ENCODE measurements around the gene DGKZ.
A peak's percentile ranks its signal among the peaks of the same experiment; 100 is the strongest.
"Not testable (repeated sequence)": the region's sequence is repeated elsewhere in the genome, so short reads cannot be mapped to it uniquely, and the experiment has no call there.

The DGKZ gene

DNA sequence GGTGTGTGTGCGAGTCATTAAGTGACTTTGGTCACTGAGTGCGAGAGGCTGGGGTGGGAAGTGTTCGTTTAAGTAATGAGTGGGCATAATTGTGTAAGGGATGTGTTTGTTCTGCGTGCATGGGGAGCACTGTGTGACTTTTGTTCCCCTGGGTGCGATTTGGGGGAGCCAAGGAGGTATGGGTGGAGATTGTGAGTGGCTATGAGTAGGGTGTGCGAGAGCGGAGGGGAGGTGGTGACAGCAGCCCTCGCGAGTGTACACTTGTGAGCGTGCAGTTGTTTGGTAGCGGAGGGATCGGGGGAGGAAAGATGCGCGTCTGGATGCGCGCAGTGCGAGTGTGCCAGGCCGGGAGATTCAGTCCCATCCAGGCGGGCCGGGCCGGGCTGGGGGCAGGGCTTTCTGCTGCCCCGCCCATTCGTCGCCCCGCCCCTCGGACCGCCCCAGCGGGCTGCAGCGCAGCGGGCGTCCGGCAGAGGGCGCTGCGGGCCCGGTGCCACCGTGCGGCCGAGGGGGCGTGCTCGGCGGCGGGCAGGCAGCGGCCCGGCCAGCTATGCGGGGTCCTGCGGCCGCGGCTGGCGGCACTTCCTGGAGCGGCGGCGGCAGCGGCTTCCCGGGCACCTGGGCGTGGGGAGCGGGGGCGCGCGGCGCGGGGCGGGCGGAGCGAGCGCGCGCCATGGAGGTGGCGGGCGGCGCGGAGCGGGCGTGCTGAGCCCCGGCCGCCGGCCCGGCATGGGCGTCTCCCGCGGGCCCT, at the start of gene DGKZ:
DGKZ (plus strand) TSS at position 578 of the 751 bp plus-strand sequence. CDS start 197 bp downstream, outside the sequence.
- Histone ChIP-seq H3K27ac (peak within 1 kb of the TSS; percentile 59 to 93 (median 84)), H3K4me3 (peak within 1 kb of the TSS; percentile 58 to 92 (median 82))

DNA sequence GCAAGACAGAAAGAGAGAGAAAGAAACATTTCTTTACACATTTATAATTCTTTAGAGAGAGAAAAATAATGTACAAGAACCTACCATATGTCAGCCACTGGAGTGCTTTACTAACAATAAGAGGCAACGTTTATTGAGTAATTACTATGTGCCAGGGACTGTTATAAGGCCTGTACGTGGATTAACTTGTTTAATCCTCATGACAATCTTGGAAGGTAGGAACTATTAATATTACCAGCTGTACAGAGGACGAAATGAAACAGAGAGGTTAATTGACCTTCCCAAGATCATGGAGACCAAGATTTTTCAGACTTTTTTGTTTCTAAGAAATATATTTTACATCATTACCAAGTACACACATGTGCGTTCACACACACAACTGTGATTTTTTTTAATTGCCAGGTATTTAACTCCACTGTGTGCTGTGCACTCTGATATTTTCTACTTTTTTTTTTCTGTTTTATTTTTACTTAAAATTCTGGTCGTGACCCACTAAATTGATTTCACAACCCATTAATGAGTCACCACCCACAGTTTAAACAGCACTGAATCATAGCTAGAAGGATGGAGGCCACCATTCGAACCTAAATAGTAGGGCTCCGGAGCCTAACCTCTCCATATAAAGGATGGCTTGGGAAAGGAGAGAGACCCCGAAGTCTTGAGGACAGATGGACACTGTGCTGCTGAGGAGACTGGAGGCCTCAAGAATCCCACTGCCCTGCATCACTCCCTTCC, 48.4 kb upstream of the DGKZ start:
- Histone ChIP-seq H3K27ac (peak overlapping the region in 2 of 21 experiments; percentile 12 to 61), H3K4me3 (no peak overlapping the region)

GRCh38 chr11:46299451-46299961, 47.8 kb upstream of the DGKZ start:
- Histone ChIP-seq H3K27ac (peak overlapping the region in 1 of 21 experiments; percentile 61), H3K4me3 (no peak overlapping the region)

DNA sequence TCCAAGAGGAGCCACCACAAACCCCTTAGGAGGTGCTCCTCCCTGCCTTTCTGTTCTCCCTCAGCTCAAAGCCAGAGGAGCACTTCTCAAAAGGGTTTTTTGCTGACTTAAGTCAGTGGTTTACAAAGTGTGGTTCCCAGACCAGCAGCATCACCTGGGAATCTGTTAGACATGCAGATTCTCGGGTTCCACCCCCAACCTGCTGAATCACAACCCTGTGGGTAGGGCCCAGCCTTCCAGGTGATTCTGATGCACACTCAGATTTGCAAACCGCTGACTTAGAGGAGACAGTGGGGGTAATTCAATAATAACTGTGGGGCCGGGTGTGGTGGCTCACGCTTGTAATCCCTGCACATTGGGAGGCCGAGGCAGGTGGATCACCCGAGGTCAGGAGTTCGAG, 47.0 kb upstream of the DGKZ start:
- peak overlapping the region in 1 of 21 experiments; percentile 61 for H3K27ac ChIP-seq
- no peak overlapping the region for H3K4me3 ChIP-seq

DNA sequence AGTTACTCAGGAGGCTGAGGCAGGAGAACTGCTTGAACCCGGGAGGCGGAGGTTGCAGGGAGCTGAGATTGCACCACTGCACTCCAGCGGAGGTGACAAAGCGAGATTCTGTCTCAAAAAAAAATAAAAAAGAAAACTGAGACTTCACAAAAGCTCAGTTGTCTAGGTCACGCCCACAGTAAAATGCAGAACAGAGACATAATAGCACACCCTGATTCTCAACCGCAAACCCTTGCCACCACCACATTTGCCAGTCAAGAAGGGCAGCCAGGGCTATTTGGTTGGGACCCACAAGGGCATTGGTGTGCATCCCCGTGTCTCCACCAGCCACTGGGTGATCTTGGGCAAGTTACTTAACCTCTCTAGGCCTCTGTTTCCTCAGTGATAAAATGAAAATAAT, 44.4 kb upstream of the DGKZ start:
- H3K27ac ChIP-seq = no peak overlapping the region
- no peak overlapping the region for H3K4me3 ChIP-seq

GRCh38 chr11:46304036-46304435, 43.2 kb upstream of the DGKZ start:
- not testable (repeated sequence) for H3K4me3 ChIP-seq, H3K27ac ChIP-seq

DNA sequence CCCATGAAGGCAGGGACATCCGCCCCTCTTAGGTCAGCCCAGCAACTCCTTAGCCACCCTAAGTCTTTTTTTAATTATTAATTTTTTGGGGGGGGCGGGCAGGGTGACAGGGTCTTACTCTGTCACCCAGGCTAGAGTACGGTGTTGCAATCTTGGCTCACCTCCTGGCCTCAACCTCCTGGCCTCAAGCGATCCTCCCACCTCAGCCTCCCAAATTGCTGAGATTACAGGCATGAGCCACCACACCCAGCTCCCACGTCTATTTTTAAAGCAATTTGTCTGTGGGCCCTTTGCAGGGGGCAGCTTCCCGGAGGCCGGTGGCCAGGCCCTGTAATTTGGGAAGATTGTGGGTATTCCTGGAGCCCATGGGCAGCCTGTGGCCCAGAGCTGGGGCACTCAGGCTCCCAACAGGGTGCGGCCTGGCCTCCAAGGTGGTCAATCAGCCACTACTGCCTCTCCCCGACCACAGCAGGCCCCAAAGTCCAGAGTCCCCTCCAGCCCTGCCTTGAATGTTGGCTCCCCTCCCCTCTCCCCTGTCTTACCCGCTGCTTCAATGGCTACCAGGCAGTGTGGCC, 42.6 kb upstream of the DGKZ start:
- no peak overlapping the region for H3K4me3 ChIP-seq
- H3K27ac ChIP-seq = no peak overlapping the region

DNA sequence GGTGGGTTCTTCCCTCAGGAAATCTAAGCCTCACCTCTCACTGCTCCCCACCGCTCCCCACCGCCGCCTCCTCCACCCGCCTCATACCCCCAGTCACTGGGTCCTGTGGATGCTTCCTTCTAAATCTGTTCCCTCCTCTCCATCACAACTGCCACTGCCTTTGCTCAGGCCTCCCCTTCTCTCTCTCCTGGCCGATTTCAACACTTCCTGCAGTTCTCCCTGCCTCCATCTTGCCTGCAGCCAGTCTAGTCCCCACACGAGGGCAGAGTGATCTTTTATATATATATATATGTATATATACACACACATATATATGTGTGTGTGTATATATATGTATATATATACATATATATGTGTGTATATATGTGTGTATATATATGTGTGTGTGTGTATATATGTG, 42.0 kb upstream of the DGKZ start:
- H3K27ac ChIP-seq = no peak overlapping the region
- H3K4me3 ChIP-seq = no peak overlapping the region

- H3K4me3 ChIP-seq = no peak overlapping the region
- no peak overlapping the region for H3K27ac ChIP-seq
These were observed 40.9 kb upstream of the DGKZ start for GRCh38 chr11:46306296-46306853.

- Histone ChIP-seq H3K4me3 (no peak overlapping the region), H3K27ac (no peak overlapping the region)
These were observed 39.9 kb upstream of the DGKZ start for GRCh38 chr11:46307369-46307768.

GRCh38 chr11:46307785-46308341, 39.4 kb upstream of the DGKZ start:
- no peak overlapping the region for H3K27ac ChIP-seq

GRCh38 chr11:46308631-46309419, 38.4 kb upstream of the DGKZ start:
- Histone ChIP-seq H3K27ac (no peak overlapping the region), H3K4me3 (no peak overlapping the region)

More at GRCh38 chr11:46307785-46308341, 39.4 kb upstream of the DGKZ start:
- H3K4me3 ChIP-seq = no peak overlapping the region

DNA sequence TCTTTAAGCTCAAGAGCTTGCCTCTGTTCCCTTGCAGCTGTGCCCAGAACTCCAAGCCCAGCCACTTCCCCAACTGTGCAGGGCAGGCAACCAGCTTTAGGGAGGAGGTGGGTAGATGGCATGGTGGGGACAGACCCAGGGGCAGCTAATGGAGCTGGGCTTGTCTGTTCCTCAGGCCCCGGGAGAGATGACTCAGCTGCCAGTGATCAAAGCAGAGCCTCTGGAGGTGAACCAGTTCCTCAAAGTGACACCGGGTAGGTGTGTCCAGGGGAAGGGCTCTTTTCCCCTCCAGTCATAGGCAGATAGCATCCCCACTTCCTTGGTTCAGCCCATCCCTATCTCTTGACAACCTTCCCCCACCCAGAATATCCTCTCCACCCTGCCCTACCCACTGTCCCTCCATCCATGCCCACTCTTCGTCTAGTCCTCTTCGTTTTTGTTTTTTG, 37.4 kb upstream of the DGKZ start:
- Histone ChIP-seq H3K27ac (no peak overlapping the region), H3K4me3 (no peak overlapping the region)

GRCh38 chr11:46315033-46315738, 32.1 kb upstream of the DGKZ start:
- Histone ChIP-seq H3K27ac (no peak overlapping the region), H3K4me3 (no peak overlapping the region)

DNA sequence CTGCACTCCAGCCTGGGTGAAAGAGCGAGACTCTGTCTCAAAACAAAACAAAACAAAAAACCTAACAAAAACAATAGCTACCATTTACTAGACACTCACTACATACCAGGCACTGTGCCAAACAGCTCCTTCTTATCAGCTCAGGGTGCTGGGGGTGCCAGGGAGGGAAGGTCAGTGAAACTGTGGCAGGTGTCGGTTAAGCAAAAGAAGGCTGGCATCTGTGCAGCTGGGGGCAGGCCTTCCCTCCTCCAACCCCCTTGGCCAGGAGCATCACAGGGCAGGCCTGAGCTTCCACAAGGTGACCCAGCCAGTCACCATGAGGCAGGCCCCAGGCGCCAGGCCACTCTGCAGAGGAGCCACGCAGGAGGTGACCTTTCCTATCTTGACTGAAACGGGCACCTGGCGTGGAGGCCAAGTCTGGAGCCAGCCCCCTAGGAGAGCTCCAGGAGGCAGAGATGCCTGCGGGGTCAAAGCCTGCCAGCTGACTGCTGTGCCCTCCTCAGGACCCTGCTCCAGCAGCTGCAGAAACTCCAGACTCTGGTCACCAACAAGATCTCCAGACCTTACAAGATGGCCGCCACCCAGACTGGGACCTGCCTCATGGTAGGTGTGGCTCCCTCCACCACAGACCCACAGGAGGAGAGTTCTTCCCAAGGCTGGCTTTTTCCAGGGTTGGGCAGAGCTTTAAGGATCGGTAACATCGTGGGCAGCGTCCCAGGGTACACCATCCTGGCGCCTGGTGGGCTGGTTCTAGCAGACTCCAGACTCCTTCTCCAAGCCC, 31.3 kb upstream of the DGKZ start:
- H3K4me3 ChIP-seq = no peak overlapping the region
- H3K27ac ChIP-seq = no peak overlapping the region

DNA sequence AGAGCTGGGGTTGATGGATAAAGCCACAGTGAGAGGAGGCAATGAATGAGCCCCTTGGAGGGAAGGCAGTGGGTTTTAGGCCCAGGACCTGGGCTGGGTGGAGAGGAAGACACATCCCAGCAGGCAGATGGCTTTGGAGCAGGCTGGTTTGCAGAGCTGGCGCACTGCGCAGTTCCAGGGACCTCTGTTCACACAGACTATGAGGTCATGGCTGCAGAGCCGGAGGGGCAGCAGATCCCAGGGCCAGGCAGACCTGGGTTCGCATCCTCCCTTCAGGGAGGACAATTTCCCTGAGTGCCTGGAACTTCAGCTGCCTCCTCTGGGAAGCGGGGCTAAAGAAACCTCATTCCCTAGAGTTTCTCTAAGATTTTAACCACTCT, 28.2 kb upstream of the DGKZ start:
- peak overlapping the region in 9 of 21 experiments; percentile 8 to 73 (median 44) for H3K27ac ChIP-seq
- H3K4me3 ChIP-seq = no peak overlapping the region

DNA sequence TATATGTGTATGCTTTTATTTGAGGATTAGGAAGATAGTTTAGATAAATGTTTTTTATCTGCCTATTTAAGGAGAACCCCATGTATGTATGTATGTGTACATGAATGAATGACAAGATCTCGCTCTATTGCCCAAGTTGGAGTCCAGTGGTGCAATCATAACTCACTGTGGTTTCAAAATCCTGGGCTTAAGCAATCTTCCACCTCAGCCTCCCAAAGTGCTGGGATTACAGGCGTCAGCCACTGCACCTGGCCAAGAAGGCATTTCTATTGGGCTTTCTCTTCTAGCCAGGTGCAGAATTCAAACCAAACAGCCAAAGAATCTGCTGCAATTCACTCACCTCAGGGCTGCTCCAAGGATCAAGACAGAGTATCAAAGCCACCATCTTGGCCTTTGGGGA, 25.5 kb upstream of the DGKZ start:
- H3K27ac ChIP-seq = no peak overlapping the region
- no peak overlapping the region for H3K4me3 ChIP-seq

- Histone ChIP-seq H3K27ac (no peak overlapping the region), H3K4me3 (no peak overlapping the region)
These were observed 24.5 kb upstream of the DGKZ start for GRCh38 chr11:46322759-46323158.
